Measurements from ENCODE around the gene ERRFI1.

Gene ERRFI1

GRCh38 chr1:7962636-7963377, 63.3 kb downstream of the ERRFI1 start:
- H3K9ac ChIP-seq, result peak overlapping the region; percentile 88
- H3K4me2 ChIP-seq, result peak overlapping the region; percentile 91
- peaks cover 50% of the 10 kb centered on the region for H3K36me3 ChIP-seq
- H3K27ac ChIP-seq, result peak overlapping the region; percentile 86; the same call in 1 of the 2 replicates
- no peak for TF ChIP-seq Cebpa-rat (IDR thresholded peaks at IDR 0.05)
- H3K4me3 ChIP-seq, result peak overlapping the region; percentile 84
- H3K27me3 ChIP-seq, result no peaks in the 10 kb centered on the region
- peaks cover 60% of the 10 kb centered on the region for H3K4me1 ChIP-seq
- peaks cover 33% of the 10 kb centered on the region for H4K20me1 ChIP-seq
- no peaks in the 10 kb centered on the region for H3K9me3 ChIP-seq

DNA sequence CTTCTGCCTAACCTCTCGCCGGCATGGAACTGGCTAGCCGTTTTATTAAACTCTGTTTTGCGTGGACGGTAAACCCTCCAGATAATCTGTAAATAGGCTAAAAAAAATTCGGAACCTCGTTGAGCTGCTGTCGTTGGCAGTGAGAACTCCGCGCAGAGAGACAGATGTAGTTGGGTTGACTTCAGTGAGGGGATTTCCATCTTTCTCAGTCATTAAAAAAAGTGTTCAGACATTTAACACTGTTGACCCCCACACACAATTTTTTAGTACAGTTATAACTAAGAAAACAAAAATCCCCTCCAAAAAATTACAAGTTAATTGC, 64.1 kb downstream of the ERRFI1 start:
- Histone ChIP-seq H3K27me3 (no peaks in the 10 kb centered on the region), H3K4me2 (peak overlapping the region; percentile 91), H3K36me3 (peaks cover 42% of the 10 kb centered on the region), H4K20me1 (peaks cover 25% of the 10 kb centered on the region), H3K9ac (peak overlapping the region; percentile 88), H3K9me3 (no peaks in the 10 kb centered on the region), H3K27ac (peak overlapping the region; percentile 86), H3K4me3 (peak overlapping the region; percentile 84), H3K4me1 (peaks cover 52% of the 10 kb centered on the region)
- no peak for TF ChIP-seq Cebpa-rat (IDR thresholded peaks at IDR 0.05)
